Esophagus (tissue), 2 donors: ENCODE results near the gene KRT36. TPM values are rescaled to one million over a fixed set of nuclear protein-coding genes. Genes with fewer than 3 reads are reported as not detected.

Experiments
- H3K27ac ChIP-seq, 2 donors: one replicate each; pipeline ENCODE4 v1.5.1; 2013; ENCODE audit warnings: low read depth in 2 of 2, mild to moderate bottlenecking in 2 of 2, inconsistent platforms in 1 of 2, low read length in 1 of 2, moderate library complexity in 1 of 2
- H3K27me3 ChIP-seq, 2 donors: one replicate each; pipeline ENCODE4 v1.6.1; 2013; ENCODE audit warnings: low read length in 2 of 2, control low read depth in 1 of 2, mild to moderate bottlenecking in 1 of 2; ENCODE audit not compliant: insufficient read depth in 2 of 2, control insufficient read depth in 1 of 2
- H3K36me3 ChIP-seq, 2 donors: one replicate each; pipeline ENCODE4 v1.6.1; 2013; ENCODE audit warnings: low read length in 1 of 2; ENCODE audit not compliant: control insufficient read depth in 2 of 2, insufficient read depth in 2 of 2
- H3K4me1 ChIP-seq, 2 donors: one replicate each; pipeline ENCODE4 v1.6.1; 2013; ENCODE audit warnings: low read length in 1 of 2; ENCODE audit not compliant: control insufficient read depth in 2 of 2, insufficient read depth in 2 of 2
- H3K4me3 ChIP-seq, 2 donors: one replicate each; pipeline ENCODE4 v1.5.1; 2013; ENCODE audit warnings: low read length in 2 of 2, mild to moderate bottlenecking in 2 of 2, low read depth in 1 of 2, moderate library complexity in 1 of 2
- H3K9me3 ChIP-seq, 2 donors: one replicate each; pipeline ENCODE4 v1.6.1; 2013; ENCODE audit warnings: mild to moderate bottlenecking in 2 of 2, low read depth in 1 of 2, low read length in 1 of 2, moderate library complexity in 1 of 2; ENCODE audit not compliant: control insufficient read depth in 2 of 2, insufficient read depth in 1 of 2
- WGBS, 2 donors: extraction: QIAGEN DNeasy Blood & Tissue Kit; methylation state at CpG; one replicate each; pipeline ENCODE4 v1.1.7; 2013; 5-methylcytosine and 5-hydroxymethylcytosine counted together
- polyA plus RNA-seq, 2 donors: library from polyadenylated mRNA; stranded (reverse); fragments of 200-250 nt; gene quantifications; one replicate each; pipeline ENCODE4 v1.2.3, GENCODE V29; 2013
- donor health status: healthy with polysubstance abuse.
- donor health status: Bipolar disorder and iron deficiency.

KRT36 gene
- polyA plus RNA-seq, 2 donors = 0.07 to 0.10 TPM

DNA sequence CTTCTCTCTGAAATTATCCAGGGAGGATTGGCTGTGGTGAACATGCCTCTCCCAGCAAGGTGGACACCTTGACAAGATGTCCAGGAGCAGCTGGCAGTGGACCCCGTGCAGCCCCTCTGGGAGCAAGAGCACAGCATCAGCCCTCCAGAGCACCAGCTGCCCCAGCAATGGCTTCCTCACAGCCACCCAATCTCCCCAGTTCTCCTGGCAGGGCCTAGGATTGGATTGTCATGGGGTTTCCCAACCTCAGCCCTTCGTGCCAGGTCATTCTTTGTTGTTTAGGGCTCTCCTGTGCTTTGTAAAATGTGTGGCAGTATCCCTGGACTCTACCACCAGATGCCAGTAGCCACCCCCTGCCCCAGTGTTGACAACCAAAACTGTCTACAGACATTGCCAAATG is 1.8 kb upstream of the KRT36 start:
- Histone ChIP-seq H3K4me1 (peaks cover 3% of the 10 kb centered on the region in 2 donors), H3K27me3 (no peaks in the 10 kb centered on the region), H3K4me3 (no peak overlapping the region), H3K9me3 (no peaks in the 10 kb centered on the region), H3K27ac (no peak overlapping the region), H3K36me3 (no peaks in the 10 kb centered on the region)
- WGBS, 2 donors = 77 to 81% methylated on average over 2 of the region's 2 CpGs

DNA sequence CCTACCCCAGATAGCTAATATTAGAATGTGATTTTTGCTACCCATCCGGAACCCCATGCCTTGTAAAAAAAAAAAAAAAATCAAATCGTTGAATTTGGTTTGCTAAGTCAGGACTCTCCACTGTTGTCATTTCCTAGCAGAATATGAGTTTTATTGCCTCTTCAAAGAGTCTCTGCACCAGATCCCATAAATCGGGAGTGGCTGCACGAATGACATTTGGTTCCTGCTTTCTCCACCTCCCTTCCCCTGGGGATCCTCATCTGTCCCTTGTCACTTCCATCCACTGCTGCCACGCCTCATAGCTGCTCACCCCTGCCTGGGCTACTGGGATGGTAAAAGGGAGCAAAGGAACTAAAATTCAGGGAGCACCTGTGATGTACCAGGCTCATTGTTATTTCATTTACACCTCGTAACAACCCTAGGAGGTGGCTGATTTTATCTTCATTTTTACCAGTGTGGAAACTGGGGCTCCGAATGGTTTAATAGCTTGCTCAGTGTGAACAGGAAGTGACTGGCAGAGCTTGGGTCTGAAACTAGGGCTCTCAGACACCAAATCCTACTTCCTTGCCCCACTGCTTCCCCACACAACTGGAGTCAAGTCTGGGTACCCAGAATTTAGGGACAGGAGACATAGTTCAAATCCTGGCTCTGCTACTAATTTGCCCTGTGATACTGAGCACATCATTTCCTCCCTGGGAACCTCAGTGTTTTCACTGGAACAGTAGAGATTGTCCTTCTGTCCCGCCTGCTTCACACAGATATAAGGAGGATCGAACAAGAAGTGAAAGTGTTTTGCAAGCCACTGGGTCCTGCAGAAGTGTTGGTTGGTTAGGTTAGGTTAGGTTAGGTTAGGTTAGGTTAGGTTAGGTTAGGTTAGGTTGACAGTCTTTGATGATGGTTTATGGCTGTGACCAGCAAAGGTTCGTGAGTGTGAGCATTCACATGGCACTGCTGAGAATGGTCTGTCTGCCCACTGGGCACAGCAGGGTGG is 585 bp upstream of the KRT36 start:
- Histone ChIP-seq H3K27me3 (no peaks in the 10 kb centered on the region), H3K27ac (no peak overlapping the region), H3K4me1 (peaks cover 0 to 3% of the 10 kb centered on the region in 2 donors), H3K4me3 (no peak overlapping the region), H3K36me3 (no peaks in the 10 kb centered on the region), H3K9me3 (no peaks in the 10 kb centered on the region)
- 74 to 82% methylated on average over 10 of the region's 10 CpGs for WGBS, 2 donors

DNA sequence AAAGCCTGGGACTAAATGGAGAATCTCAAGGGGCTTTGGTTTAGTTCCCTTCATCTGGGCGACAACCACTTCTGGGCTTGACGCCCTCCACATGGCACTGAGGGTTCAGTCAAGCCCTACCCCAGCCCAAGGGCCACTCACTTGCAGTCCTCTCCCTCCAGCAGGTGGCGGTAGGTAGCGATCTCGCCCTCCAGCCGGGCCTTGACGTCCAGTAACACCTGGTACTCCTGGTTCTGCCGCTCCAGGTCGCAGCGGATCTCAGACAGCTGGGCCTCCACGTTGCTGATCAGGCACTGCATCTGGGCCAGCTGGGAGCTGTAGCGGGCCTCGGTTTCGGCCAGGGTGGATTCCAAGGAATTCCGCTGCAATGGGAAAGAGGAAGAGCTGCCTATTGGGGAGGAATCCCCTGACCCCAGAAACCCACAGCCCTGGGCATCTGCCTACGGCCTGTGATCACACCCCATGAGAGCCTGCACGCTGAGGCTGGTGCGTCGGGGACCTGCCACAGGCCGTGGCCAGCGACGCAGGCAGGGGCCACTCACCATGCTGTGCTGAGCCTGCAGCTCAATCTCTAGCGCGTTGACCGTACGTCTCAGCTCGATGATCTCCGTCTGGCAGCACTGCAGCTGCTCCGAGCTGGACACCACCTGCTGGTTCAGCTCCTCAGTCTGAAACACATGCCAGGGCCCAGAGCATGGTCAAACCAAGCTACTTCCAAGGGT is 2.7 kb downstream of the KRT36 start:
- Histone ChIP-seq H3K27me3 (no peaks in the 10 kb centered on the region), H3K9me3 (no peaks in the 10 kb centered on the region), H3K4me1 (no peaks in the 10 kb centered on the region), H3K27ac (no peak overlapping the region), H3K4me3 (no peak overlapping the region), H3K36me3 (no peaks in the 10 kb centered on the region)
- 75 to 76% methylated on average over 29 of the region's 29 CpGs for WGBS, 2 donors

DNA sequence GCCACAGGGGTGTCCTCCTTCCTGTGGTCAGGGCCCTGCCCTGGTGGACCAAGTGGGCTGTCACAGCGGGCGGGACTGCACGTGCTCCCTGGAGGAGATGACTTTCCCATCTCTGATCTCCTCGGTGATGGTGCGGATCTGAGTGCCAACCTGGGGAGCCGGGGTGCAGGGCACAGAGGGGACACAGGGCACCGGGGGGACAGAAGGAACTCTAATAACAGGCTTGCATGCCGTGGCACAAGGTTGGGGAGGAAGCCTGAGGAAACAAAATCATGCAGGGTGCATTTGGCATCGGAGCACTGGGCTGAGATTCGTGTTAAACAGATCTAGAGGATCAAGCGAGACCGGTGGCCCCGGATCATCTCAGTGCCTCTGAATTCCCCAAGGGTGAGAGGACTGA is 3.4 kb downstream of the KRT36 start:
- H3K36me3 ChIP-seq = no peaks in the 10 kb centered on the region
- H3K27me3 ChIP-seq = no peaks in the 10 kb centered on the region
- H3K27ac ChIP-seq = no peak overlapping the region
- no peak overlapping the region for H3K4me3 ChIP-seq
- no peaks in the 10 kb centered on the region for H3K9me3 ChIP-seq
- 93 to 95% methylated on average over 13 of the region's 13 CpGs for WGBS, 2 donors
- no peaks in the 10 kb centered on the region for H3K4me1 ChIP-seq

DNA sequence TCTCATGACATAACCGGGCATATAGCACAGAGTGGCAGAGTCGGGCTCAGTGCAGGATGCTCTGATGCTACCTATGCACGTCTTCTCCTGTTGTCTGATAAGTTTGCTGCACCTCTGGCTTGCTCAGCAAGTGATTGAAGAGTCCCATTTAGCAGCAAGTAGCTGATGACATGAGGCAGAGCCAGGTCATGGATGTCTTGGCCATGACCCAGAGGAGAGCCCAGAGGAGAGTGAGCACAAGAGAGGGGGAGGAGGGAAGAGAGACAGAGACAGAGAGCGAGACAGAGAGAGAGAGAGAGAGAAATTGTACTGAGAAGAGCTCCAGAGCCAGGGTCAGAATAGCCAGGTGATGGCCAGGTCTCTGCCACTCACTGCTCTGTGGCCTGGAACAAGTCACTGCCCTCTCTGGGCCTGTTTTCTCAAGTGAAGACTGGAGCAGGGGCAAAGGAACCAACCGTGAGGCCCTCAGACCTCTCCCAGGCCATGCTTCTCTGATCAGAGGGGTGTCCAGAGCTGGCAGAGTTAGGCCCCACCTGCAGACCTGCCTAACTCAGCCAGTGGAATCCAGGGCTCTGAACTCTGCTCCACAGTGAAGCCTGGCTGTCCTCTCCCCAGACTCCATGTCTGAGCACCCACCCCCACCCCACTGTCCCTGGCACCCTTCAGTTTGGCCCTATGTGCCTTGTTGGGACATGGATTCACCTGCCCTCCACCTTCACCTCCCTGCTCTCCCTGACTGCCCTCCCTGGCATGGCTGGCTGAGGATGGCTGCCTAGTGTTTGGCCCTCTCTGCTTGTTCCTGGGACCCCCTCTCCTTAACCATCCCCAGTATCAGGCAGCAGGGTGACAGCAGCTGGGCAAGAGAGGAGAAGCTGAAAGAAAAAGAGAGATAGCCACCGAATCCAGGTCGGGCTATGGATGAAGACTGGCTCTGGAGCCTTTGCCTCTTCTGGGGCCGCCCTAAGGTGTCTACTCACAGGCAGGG is 4.5 kb downstream of the KRT36 start:
- no peaks in the 10 kb centered on the region for H3K36me3 ChIP-seq
- 84 to 85% methylated on average over 8 of the region's 8 CpGs for WGBS, 2 donors

DNA sequence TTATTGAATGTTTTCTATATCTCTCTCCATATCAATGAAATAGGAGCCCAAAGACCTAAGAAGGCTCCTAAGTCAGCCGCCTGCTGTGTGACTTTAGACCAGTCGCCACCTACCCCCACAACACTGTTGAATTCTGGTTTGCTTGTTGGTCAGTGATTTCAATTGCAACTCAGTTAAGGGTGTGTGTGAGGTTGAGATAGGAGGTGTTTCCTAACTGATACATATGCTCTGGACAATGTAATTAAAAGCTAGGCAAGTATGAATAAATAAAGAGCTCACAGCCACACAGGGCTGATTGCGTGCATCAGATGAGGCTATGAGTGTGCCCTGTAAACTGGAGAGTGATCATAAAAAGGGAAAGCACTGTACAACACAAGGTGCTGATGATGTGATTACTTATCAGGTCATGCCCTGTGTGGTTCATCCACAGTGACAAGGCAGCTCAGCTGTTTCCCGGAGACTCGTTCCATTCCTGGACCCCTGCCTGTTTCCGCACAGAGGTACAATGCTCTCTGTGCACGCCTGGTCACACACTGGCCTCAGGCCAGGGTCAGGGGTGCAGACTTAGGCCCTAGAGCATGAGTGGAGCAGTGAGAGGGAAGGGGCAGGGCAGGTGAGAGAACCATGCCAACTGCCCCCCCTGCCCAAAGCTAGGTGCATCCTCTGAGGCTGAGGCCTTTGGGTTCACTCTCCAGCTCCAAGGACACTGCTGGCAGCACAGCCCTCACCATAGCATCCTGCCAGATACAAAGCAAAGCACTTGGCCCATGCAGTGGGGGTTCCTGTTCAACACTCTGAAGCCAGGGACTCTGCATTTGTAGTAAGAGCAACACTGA is 5.5 kb downstream of the KRT36 start:
- Histone ChIP-seq H3K4me1 (no peaks in the 10 kb centered on the region), H3K36me3 (no peaks in the 10 kb centered on the region), H3K4me3 (no peak overlapping the region), H3K27ac (no peak overlapping the region), H3K9me3 (no peaks in the 10 kb centered on the region), H3K27me3 (no peaks in the 10 kb centered on the region)
- 72% methylated on average over 7 of the region's 7 CpGs for WGBS, 2 donors

More for the DNA sequence above, 4.5 kb downstream of the KRT36 start:
- no peaks in the 10 kb centered on the region for H3K27me3 ChIP-seq
- H3K9me3 ChIP-seq = no peaks in the 10 kb centered on the region
- H3K27ac ChIP-seq = no peak overlapping the region
- H3K4me3 ChIP-seq = no peak overlapping the region
- H3K4me1 ChIP-seq = no peaks in the 10 kb centered on the region

DNA sequence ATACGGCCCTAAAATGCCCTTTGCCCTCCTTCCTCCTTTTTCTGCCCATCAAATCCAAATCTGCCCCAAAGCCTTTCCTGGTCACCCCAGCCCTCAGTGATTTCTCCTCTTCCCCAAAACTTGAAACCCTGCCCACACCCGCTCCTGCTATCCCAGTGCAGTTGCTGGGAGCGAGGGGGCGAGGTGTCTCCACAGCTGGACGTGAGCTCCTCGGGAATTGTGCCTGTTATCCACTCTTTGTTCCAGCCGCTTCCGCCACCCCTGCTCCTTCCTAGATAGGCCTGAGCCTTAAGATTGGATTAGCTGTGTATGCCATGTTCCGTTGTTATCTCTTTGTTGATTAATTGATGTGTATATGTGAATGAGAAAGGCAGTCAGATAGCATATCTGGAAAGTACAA is 6.2 kb downstream of the KRT36 start:
- no peaks in the 10 kb centered on the region for H3K27me3 ChIP-seq
- no peak overlapping the region for H3K4me3 ChIP-seq
- no peaks in the 10 kb centered on the region for H3K9me3 ChIP-seq
- no peaks in the 10 kb centered on the region for H3K36me3 ChIP-seq
- H3K27ac ChIP-seq = no peak overlapping the region
- H3K4me1 ChIP-seq = no peaks in the 10 kb centered on the region
- WGBS, 2 donors = 69 to 86% methylated on average over 9 of the region's 9 CpGs

DNA sequence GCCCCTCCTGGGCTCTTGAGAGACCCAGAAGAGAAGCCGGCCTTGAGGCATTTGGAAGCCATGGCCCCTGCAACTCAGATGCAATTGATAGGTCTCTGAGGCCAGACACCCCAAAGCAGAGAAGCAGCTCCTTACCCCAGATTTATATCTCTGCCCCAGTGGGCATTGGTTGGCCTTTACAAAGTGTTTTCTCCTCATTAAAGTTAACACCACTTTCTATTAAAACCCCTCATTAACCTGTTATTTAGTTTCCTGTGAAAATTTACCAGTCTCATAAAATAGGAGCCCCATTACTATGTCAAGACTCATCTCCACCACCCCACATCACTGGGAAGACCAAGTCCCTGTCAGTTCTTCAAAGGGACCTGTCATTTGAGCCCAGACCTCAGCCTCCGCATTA is 8.7 kb downstream of the KRT36 start, which contains the start of gene KRT35:
KRT35 (minus strand) TSS at position 116 of the 400 bp plus-strand sequence; CDS start at position 62, 54 bp downstream.
- 93 to 98% methylated on average over 2 of the region's 2 CpGs for WGBS, 2 donors
- Histone ChIP-seq H3K4me1 (no peaks in the 10 kb centered on the region), H3K27me3 (no peaks in the 10 kb centered on the region)

More for the DNA sequence above, 8.7 kb downstream of the KRT36 start, which contains the start of gene KRT35:
- Histone ChIP-seq H3K27ac (no peak within 1 kb of the TSS), H3K36me3 (no peaks in the 10 kb centered on the region), H3K9me3 (no peaks in the 10 kb centered on the region), H3K4me3 (no peak within 1 kb of the TSS)
